Suprapubic skin (tissue), 3 donors: ENCODE data around the gene SLC13A4.

ENCODE experiments used
- CTCF ChIP-seq, 2 donors: fragments of 200-600 bp in 1 of 2; fragments of 450-650 bp in 1 of 2; sonication (generic) in 1 of 2; IDR thresholded peaks; one replicate each; pipeline ENCODE4 v1.5.1; 2016 to 2019; ENCODE audit warnings: antibody characterized with exemption in 2 of 2, mild to moderate bottlenecking in 1 of 2, moderate library complexity in 1 of 2
- EP300 ChIP-seq: sonication (generic); formaldehyde crosslinking; IDR thresholded peaks from one replicate; pipeline ENCODE4 v1.6.1; 2017; ENCODE audit warnings: antibody characterized with exemption
- POLR2A ChIP-seq, 2 donors: fragments of 450-650 bp; IDR thresholded peaks; one replicate each; pipeline ENCODE4 v1.6.1; 2017; ENCODE audit warnings: antibody characterized with exemption in 2 of 2, mild to moderate bottlenecking in 2 of 2, moderate library complexity in 2 of 2

DNA sequence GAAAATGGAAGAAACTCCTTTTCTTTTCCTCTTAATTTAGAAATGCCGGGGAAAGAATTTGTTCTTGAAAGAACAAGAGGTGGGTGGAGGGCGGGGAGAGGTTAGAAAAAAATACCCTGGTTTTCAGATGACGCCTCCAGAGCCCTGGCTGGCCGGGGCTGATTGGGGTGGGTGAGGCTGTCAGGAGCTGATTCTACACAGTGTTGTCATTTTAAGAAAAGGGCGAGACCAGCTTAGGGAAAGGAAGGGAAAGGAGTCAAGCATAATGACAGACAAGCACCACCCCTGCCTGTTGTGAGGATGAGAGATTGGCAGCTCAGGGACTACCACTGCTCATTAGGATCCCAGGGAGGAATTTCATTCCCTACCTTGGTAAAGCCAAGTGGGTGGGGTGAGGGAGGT, 30.5 kb upstream of the SLC13A4 start:
- no peak for TF ChIP-seq POLR2A (IDR thresholded peaks at IDR 0.05)
- no peak for TF ChIP-seq CTCF (IDR thresholded peaks at IDR 0.05)
- no peak for TF ChIP-seq EP300
